ENCODE data around the gene CHRNE. TPM values are rescaled to one million over a fixed set of nuclear protein-coding genes. Genes with fewer than 3 reads are reported as not detected.

The CHRNE gene
- total RNA-seq, 1 experiment from 2014 or later = 0.31 TPM

GRCh38 chr17:4860651-4861050 is 42.2 kb downstream of the CHRNE start:
- Histone ChIP-seq H3K4me2 (ENCODE audit: insufficient read depth, insufficient read length, low read length) (peak overlapping the region; percentile 43), H4K20me1 (ENCODE audit: control insufficient read depth, insufficient read depth, insufficient read length) (no peaks in the 10 kb centered on the region), H3K4ac (ENCODE audit: low read depth, low read length) (no peak overlapping the region), H3K56ac (ENCODE audit: insufficient read length, low read depth, low read length) (no peak overlapping the region), H3K27ac (ENCODE audit: insufficient read length, low read depth, low read length) (no peak overlapping the region), H4K91ac (ENCODE audit: insufficient read length, low read depth, low read length) (no peak overlapping the region), H4K8ac (replicated peaks; ENCODE audit: insufficient read length, low read depth, low read length) (no peak overlapping the region), H2BK20ac (ENCODE audit: low read depth, low read length, poor library complexity, severe bottlenecking) (no peak overlapping the region), H2BK5ac (ENCODE audit: insufficient read length, low read length) (no peak overlapping the region), H3K79me2 (ENCODE audit: insufficient read depth, low read length) (no peaks in the 10 kb centered on the region), H3K18ac (ENCODE audit: insufficient read length, low read depth, low read length) (no peak overlapping the region), H3K23ac (ENCODE audit: insufficient read length, low read depth, low read length) (no peak overlapping the region), H2AFZ (ENCODE audit: low read length) (no peak overlapping the region), H3K23me2 (ENCODE audit: insufficient read length, low read depth, low read length, poor library complexity, severe bottlenecking) (no peaks in the 10 kb centered on the region), H3K9me3 (ENCODE audit: control insufficient read depth, low read depth, low read length) (no peaks in the 10 kb centered on the region), H3K27me3 (ENCODE audit: insufficient read depth, low read length) (no peaks in the 10 kb centered on the region), H4K5ac (ENCODE audit: insufficient read length, low read depth, low read length) (no peak overlapping the region), H3K4me1 (ENCODE audit: insufficient read depth, low read length) (peaks cover 17% of the 10 kb centered on the region; the same call in 1 of the 2 replicates), H3K79me1 (ENCODE audit: insufficient read depth, low read depth, low read length, poor library complexity, severe bottlenecking) (no peaks in the 10 kb centered on the region), H2BK12ac (ENCODE audit: insufficient read length, low read depth, low read length) (no peak overlapping the region), H2BK15ac (ENCODE audit: low read depth, low read length) (no peak overlapping the region), H3K14ac (ENCODE audit: insufficient read depth, low read length) (0 out of 2 replicates have a peak overlapping the region, but pooled peaks have one; percentile 31), H2AK5ac (ENCODE audit: insufficient read length, low read length) (no peak overlapping the region), H3K9ac (ENCODE audit: extremely low read depth, insufficient read length, low read length) (no peak overlapping the region), H2BK120ac (ENCODE audit: low read depth, low read length, poor library complexity, severe bottlenecking) (no peak overlapping the region), H3T11ph (ENCODE audit: low read length) (no peak overlapping the region)
- Mint-ChIP-seq H3K4me3 (peak overlapping the region in 1 of 2 experiments; percentile 58; a peak in 2 of 5 replicates), H3K9me3 (no peaks in the 10 kb centered on the region), H3K27me3 (ENCODE audit: low read depth) (no peaks in the 10 kb centered on the region), H3K27ac (peak overlapping the region in 1 of 3 experiments; percentile 78; a peak in 2 of 7 replicates), H3K4me1 (peaks cover 46 to 48% of the 10 kb centered on the region in 2 experiments), H3K36me3 (ENCODE audit: insufficient read depth in 1 of 3, low read depth in 3 of 3) (peaks cover 0 to 9% (median 0%) of the 10 kb centered on the region in 3 experiments; a peak in 4 of 7 replicates)
- no peak for DNase-seq
- TF ChIP-seq CTCF (conservative IDR thresholded peaks at IDR 0.05) = no peak
- no CpG with 5 or more reads among the region's 9 CpGs for WGBS (ENCODE audit: extremely low coverage, insufficient read length, low lambda C conversion rate)

Data from H9 (cell line).